Panc1 (cell line): Measurements from ENCODE around the gene AKAP17A. TPM values are rescaled to one million over a fixed set of nuclear protein-coding genes. Genes with fewer than 3 reads are reported as not detected.

Experiments
- ATAC-seq: fragments of 200-7000 bp; cut with Tn5 transposase; 2 replicates; pipeline ENCODE4 v1.9.1; 2020; ENCODE audit warnings: mild to moderate bottlenecking, moderate library complexity
- BruUV-seq: library from RNA; stranded (reverse); fragments of 400-500 nt; replicated peaks from 2 replicates; lab custom pipeline; 2021; lab: Mats Ljungman, UMichigan
- CTCF ChIA-PET: fragments of 300-600 bp; sonication (Branson Sonifier 250); formaldehyde crosslinking; loops from one replicate; lab custom pipeline; 2022; ENCODE audit warnings: antibody characterized with exemption; lab: Charles Lee
- POLR2A ChIA-PET: fragments of 300-600 bp; sonication (Branson Sonifier 250); formaldehyde crosslinking; loops from one replicate; lab custom pipeline; 2022; ENCODE audit warnings: antibody characterized with exemption; lab: Charles Lee
- DNase-seq: peaks from one replicate; pipeline ENCODE4 v3.0.0-alpha.2; 2010; ENCODE audit warnings: low read depth, low spot score
- H3K27ac ChIP-seq: 2 replicates; pipeline ENCODE4 v1.5.1; 2011; ENCODE audit warnings: mild to moderate bottlenecking, low read length, inconsistent platforms
- H3K27me3 ChIP-seq: fragments of 200-500 bp; sonication (Bioruptor generic); 2 replicates; pipeline ENCODE4 v1.6.0; 2014; ENCODE audit warnings: low read length, inconsistent platforms; ENCODE audit not compliant: control insufficient read depth, insufficient read depth
- H3K36me3 ChIP-seq: fragments of 200-500 bp; sonication (Bioruptor generic); 2 replicates; pipeline ENCODE4 v1.5.1; 2014; ENCODE audit warnings: inconsistent platforms, mild to moderate bottlenecking, low read length, moderate library complexity; ENCODE audit not compliant: control insufficient read depth, insufficient read depth
- H3K4me1 ChIP-seq: 2 replicates; pipeline ENCODE4 v1.5.1; 2011; ENCODE audit warnings: inconsistent platforms, mild to moderate bottlenecking, low read length, moderate library complexity; ENCODE audit not compliant: control insufficient read depth, insufficient read depth
- H3K4me3 ChIP-seq, 2 experiments: 2 replicates each; pipeline ENCODE4 v1.5.1; 2011 to 2012; ENCODE audit warnings: low read depth in 2 of 2, low read length in 2 of 2, mild to moderate bottlenecking in 2 of 2, inconsistent platforms in 1 of 2, moderate library complexity in 1 of 2
- H3K9me3 ChIP-seq: fragments of 200-500 bp; sonication (Bioruptor generic); 2 replicates; pipeline ENCODE4 v1.5.1; 2014; ENCODE audit warnings: low read depth, mild to moderate bottlenecking, inconsistent platforms, low read length, moderate library complexity; ENCODE audit not compliant: control insufficient read depth, insufficient read depth
- CTCF ChIP-seq: fragments of 450-650 bp; IDR thresholded peaks from 2 replicates; pipeline ENCODE4 v1.5.1; 2017; ENCODE audit warnings: mild to moderate bottlenecking
- POLR2AphosphoS5 ChIP-seq: IDR thresholded peaks from 2 replicates; pipeline ENCODE4 v1.6.1; 2012; ENCODE audit warnings: mild to moderate bottlenecking, low read depth, low read length, moderate library complexity
- REST ChIP-seq, 2 experiments: IDR thresholded peaks; 2 replicates each; pipeline ENCODE4 v1.6.1; 2011 to 2012; ENCODE audit warnings: low read depth in 2 of 2, control low read depth in 1 of 2, low read length in 1 of 2, mild to moderate bottlenecking in 1 of 2, moderate library complexity in 1 of 2; ENCODE audit not compliant: insufficient read depth in 1 of 2
- SIN3A ChIP-seq: IDR thresholded peaks from 2 replicates; pipeline ENCODE4 v1.6.1; 2012; ENCODE audit warnings: low read depth, mild to moderate bottlenecking, low read length, moderate library complexity, borderline replicate concordance; ENCODE audit not compliant: insufficient read depth
- TCF7L2 ChIP-seq: IDR thresholded peaks from 2 replicates; pipeline ENCODE4 v1.6.1; 2011; ENCODE audit warnings: mild to moderate bottlenecking, low read depth, low read length, inconsistent platforms
- in situ Hi-C: cut with HindIII; loops from 2 replicates; pipeline ENCODE4 v1.10.0; 2016; ENCODE audit warnings: low sequenced_read_pairs, low pct_unique_long_range_greater_than_20kb
- intact Hi-C: fragments of 100-400 bp; cut with micrococcal nuclease; formaldehyde crosslinking; loops from one replicate; pipeline ENCODE4 v1.10.0; 2022; ENCODE audit not compliant: unreplicated experiment
- total RNA-seq: library from RNA; stranded (reverse); gene quantifications from one replicate; pipeline ENCODE4 v1.2.1, GENCODE V29; 2021; ENCODE audit not compliant: unreplicated experiment

The AKAP17A gene
- total RNA-seq, 1 experiment from 2014 or later, result 22.1 TPM

GRCh38 chrX:1551959-1552546 is 39.4 kb upstream of the AKAP17A start:
- no peak for DNase-seq
- intact Hi-C loops, result no loop called here
- Histone ChIP-seq H3K9me3 (no peaks in the 10 kb centered on the region), H3K27me3 (no peaks in the 10 kb centered on the region), H3K27ac (no peak overlapping the region), H3K36me3 (no peaks in the 10 kb centered on the region), H3K4me1 (no peaks in the 10 kb centered on the region), H3K4me3 (no peak overlapping the region)
- in situ Hi-C loops, result no loop called here
- CTCF ChIA-PET, result no interaction called here
- ATAC-seq, result no peak
- BruUV-seq, result no TSS peak
- POLR2A ChIA-PET, result no interaction called here
- TF ChIP-seq SIN3A (no peak), TCF7L2 (no peak), CTCF (no peak), REST (IDR thresholded peaks at IDR 0.05; ENCODE audit: insufficient read depth in 1 of 2, low read depth in 2 of 2, low read length in 1 of 2) (no peak), POLR2AphosphoS5 (no peak)

- no peaks in the 10 kb centered on the region for H3K36me3 ChIP-seq
- ChIA-PET POLR2A (no interaction called here), CTCF (no interaction called here)
- H3K9me3 ChIP-seq, result no peaks in the 10 kb centered on the region
- H3K27ac ChIP-seq, result no peak overlapping the region
- TF ChIP-seq POLR2AphosphoS5 (no peak), SIN3A (no peak), TCF7L2 (no peak)
- no peak for DNase-seq
- no peak for ATAC-seq
- intact Hi-C loops, result no loop called here
- H3K27me3 ChIP-seq, result no peaks in the 10 kb centered on the region
- BruUV-seq, result no TSS peak
- in situ Hi-C loops, result no loop called here
- no peaks in the 10 kb centered on the region for H3K4me1 ChIP-seq
- no peak overlapping the region for H3K4me3 ChIP-seq
Measured at GRCh38 chrX:1554469-1555210, 36.8 kb upstream of the AKAP17A start.

GRCh38 chrX:1555370-1555769 is 36.0 kb upstream of the AKAP17A start:
- H3K4me3 ChIP-seq, result no peak overlapping the region
- H3K27ac ChIP-seq, result no peak overlapping the region
- DNase-seq (no peak), ATAC-seq (no peak)
- TF ChIP-seq REST (IDR thresholded peaks at IDR 0.05; ENCODE audit: insufficient read depth in 1 of 2, low read depth in 2 of 2, low read length in 1 of 2) (no peak), CTCF (no peak), SIN3A (no peak), TCF7L2 (no peak), POLR2AphosphoS5 (no peak)
- CTCF ChIA-PET, result no interaction called here
- POLR2A ChIA-PET, result no interaction called here
- intact Hi-C loops, result no loop called here
- H3K9me3 ChIP-seq, result no peaks in the 10 kb centered on the region
- H3K36me3 ChIP-seq, result no peaks in the 10 kb centered on the region
- no peaks in the 10 kb centered on the region for H3K27me3 ChIP-seq
- BruUV-seq, result no TSS peak
- no peaks in the 10 kb centered on the region for H3K4me1 ChIP-seq
- in situ Hi-C loops, result no loop called here
